SK-N-SH (cell line): Measurements from ENCODE around the gene HCN4. TPM values are rescaled to one million over a fixed set of nuclear protein-coding genes. Genes with fewer than 3 reads are reported as not detected.

Experiments used
- polyA plus RNA-seq, 3 experiments: library from polyadenylated mRNA; depleted of rRNA; stranded (reverse); fragments of >200 nt; gene quantifications; 2 replicates each; pipeline ENCODE4 v1.2.3, GENCODE V29; 2012

HCN4 gene
- polyA plus RNA-seq, 1 of the 3 experiments (the other 2 are of a cell fraction): not detected

Other genes with a start within 250 kb of the HCN4 start
- gene REC114, start 74.2 kb upstream of the HCN4 start, polyA plus RNA-seq (2012; rRNA removed): not detected in 2 replicates